Right lobe of liver (tissue), 6 donors: ENCODE measurements around the gene DNLZ. TPM values are rescaled to one million over a fixed set of nuclear protein-coding genes. Genes with fewer than 3 reads are reported as not detected.

Source experiments
- ATAC-seq, 4 donors: fragments of 200-7000 bp; cut with Tn5 transposase; one replicate each; pipeline ENCODE4 v1.9.1; 2020; ENCODE audit warnings: mild to moderate bottlenecking in 4 of 4, moderate library complexity in 4 of 4
- DNase-seq, 3 donors: peaks; one replicate each; pipeline ENCODE4 v3.0.0-alpha.2; 2020
- H3K27ac ChIP-seq, 3 donors: fragments of 200-600 bp; one replicate each; pipeline ENCODE4 v1.8.0; 2022
- H3K27me3 ChIP-seq, 2 donors: fragments of 200-600 bp; one replicate each; pipeline ENCODE4 v1.8.0; 2022
- H3K36me3 ChIP-seq, 4 donors: fragments of 200-600 bp; sonication (generic) in 1 of 4; one replicate each; pipeline versions ENCODE4 v1.5.1 to v1.8.0; 2017 to 2022; ENCODE audit warnings: control low read depth in 1 of 4
- H3K4me1 ChIP-seq, 4 donors: fragments of 200-600 bp; sonication (generic) in 1 of 4; one replicate each; pipeline versions ENCODE4 v1.5.1 to v1.8.0; 2017 to 2022; ENCODE audit warnings: control low read depth in 1 of 4
- H3K4me3 ChIP-seq, 3 donors: fragments of 200-600 bp; one replicate each; pipeline ENCODE4 v1.8.0; 2022
- H3K9me3 ChIP-seq, 4 donors: fragments of 200-600 bp; sonication (generic) in 1 of 4; one replicate each; pipeline versions ENCODE4 v1.5.1 to v1.8.0; 2017 to 2022; ENCODE audit warnings: control low read depth in 1 of 4
- POLR2A ChIP-seq: fragments of 450-650 bp; IDR thresholded peaks from one replicate; pipeline ENCODE4 v1.6.1; 2017; ENCODE audit warnings: antibody characterized with exemption, mild to moderate bottlenecking
- WGBS: methylation state at CpG from one replicate; pipeline ENCODE4 v1.1.6; 2018; ENCODE audit warnings: low coverage, low lambda C conversion rate; ENCODE audit not compliant: insufficient coverage; ENCODE audit errors: missing lambda C conversion rate; 5-methylcytosine and 5-hydroxymethylcytosine counted together
- intact Hi-C, 2 donors: fragments of 100-400 bp; cut with DNase I; formaldehyde crosslinking; loops; one replicate each; pipeline versions ENCODE4 v1.11.2 to v1.14.1; 2022
- total RNA-seq, 6 experiments: library from RNA; depleted of rRNA in 2 of 6; stranded (reverse); fragments of >200 nt in 2 of 6; fragmentation: NEBNext Ultra II Directional in 3 of 6; extraction: Animal tissue kit (Norgen Biotek cat#: 25700) in 3 of 6; gene quantifications; one replicate each; pipeline versions ENCODE4 v1.1.0 to v1.2.4, GENCODE V29; 2016 to 2023
- TF ChIP-seq, protein P1 (sequence below), 4 donors: fragments of 200-600 bp in 3 of 4; fragments of 450-650 bp in 1 of 4; IDR thresholded peaks; one replicate each; pipeline versions ENCODE4 v1.5.1 to v1.8.0; 2016 to 2022; ENCODE audit warnings: antibody characterized with exemption in 4 of 4, mild to moderate bottlenecking in 2 of 4
- donor health status: DM: no; HTN: yes; CAD: no.
- donor health status: DM: no; HTN: no; CAD: no.
- donor health status: DM: no; HTN: no; CAD: no.
- donor health status: DM: no; HTN: yes; CAD: no.
- donor health status: DM: no; HTN: yes; CAD: no.

DNLZ gene
- total RNA-seq, 6 experiments from 2014 or later = 5.0 to 26.0 (median 10.4) TPM

DNA sequence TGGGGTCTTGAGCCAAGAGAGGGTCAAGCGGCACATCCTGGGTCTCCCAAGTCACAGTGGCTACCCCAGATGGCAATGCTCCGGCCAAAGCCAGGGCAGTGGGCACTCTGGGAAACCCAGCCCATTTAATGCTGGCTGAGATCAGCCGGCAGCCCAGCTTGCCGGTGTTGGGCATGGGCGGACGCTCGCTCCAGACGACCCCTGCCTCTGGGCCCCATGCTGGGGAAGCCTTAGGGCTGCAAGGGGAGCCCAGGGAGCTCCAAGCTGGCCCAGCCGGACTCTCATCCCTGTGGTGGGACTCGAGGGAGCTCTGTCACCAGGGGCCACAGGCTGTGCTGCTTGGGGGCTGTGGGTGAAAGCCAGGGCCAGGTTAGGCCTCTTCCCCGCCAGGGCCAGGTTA, 15.9 kb upstream of the DNLZ start:
- DNase-seq = no peak

GRCh38 chr9:136379003-136379287, 15.4 kb upstream of the DNLZ start:
- no peak for DNase-seq
- no peaks in the 10 kb centered on the region for H3K9me3 ChIP-seq
- no CpG with 5 or more reads among the region's 18 CpGs for WGBS

More for the DNA sequence above, 15.9 kb upstream of the DNLZ start:
- Histone ChIP-seq H3K27ac (no peak overlapping the region), H3K36me3 (peaks cover 0 to 35% (median 9%) of the 10 kb centered on the region in 4 donors), H3K4me1 (peaks cover 0 to 14% (median 0%) of the 10 kb centered on the region in 4 donors), H3K4me3 (no peak overlapping the region), H3K9me3 (no peaks in the 10 kb centered on the region), H3K27me3 (no peaks in the 10 kb centered on the region)
- intact Hi-C loops = no loop called here
- ATAC-seq = no peak
- TF ChIP-seq, protein P1, sequence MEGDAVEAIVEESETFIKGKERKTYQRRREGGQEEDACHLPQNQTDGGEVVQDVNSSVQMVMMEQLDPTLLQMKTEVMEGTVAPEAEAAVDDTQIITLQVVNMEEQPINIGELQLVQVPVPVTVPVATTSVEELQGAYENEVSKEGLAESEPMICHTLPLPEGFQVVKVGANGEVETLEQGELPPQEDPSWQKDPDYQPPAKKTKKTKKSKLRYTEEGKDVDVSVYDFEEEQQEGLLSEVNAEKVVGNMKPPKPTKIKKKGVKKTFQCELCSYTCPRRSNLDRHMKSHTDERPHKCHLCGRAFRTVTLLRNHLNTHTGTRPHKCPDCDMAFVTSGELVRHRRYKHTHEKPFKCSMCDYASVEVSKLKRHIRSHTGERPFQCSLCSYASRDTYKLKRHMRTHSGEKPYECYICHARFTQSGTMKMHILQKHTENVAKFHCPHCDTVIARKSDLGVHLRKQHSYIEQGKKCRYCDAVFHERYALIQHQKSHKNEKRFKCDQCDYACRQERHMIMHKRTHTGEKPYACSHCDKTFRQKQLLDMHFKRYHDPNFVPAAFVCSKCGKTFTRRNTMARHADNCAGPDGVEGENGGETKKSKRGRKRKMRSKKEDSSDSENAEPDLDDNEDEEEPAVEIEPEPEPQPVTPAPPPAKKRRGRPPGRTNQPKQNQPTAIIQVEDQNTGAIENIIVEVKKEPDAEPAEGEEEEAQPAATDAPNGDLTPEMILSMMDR (IDR thresholded peaks at IDR 0.05) = no peak
- TF ChIP-seq POLR2A = no peak
- WGBS = no CpG with 5 or more reads among the region's 11 CpGs

DNA sequence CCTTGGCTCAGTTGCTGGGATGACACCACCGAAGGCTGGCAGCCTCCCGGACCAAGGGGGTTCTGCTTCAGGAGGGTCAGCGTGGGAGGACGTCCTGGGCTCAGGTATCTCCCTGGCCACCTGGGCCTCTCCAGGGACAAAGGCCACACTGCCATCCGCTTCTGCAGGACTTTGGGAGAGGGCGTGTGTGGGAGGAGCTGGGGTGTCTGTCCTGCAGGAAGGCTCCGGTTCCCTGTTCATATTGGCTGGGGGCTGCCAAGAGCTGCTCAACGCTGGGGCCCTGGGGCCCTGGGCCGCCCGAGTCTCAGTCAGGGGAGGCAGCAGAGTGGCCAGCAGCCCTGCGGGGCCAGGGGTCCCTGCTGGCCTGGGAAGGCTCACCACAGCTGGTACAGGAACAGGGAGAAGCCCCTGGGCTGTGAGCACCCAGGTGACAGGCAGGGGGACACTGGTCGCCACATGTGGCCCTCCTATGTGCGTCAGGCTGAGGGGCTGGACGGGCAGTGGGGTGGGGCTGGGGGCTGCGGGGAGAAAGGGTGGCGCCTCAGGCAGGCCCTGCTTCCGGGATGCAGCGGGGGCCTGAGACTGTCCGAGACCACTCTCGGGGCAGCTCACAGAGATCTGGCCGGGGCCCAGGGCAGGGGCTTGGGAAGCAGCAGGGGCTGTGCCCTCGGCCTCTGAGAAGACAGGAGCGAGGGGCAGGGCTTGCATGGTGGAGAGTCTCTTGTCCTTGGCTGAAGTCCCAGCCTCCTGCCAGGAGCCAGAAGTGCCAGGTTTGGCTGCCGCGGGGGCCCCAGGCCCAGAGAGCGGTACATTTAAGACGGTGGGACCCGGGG, 14.8 kb upstream of the DNLZ start:
- Histone ChIP-seq H3K36me3 (peaks cover 0 to 28% (median 8%) of the 10 kb centered on the region in 4 donors), H3K9me3 (no peaks in the 10 kb centered on the region), H3K4me1 (peaks cover 0 to 15% (median 0%) of the 10 kb centered on the region in 4 donors), H3K27ac (no peak overlapping the region), H3K4me3 (no peak overlapping the region), H3K27me3 (no peaks in the 10 kb centered on the region)
- DNase-seq = peak in 1 of 3 donors; percentile 68
- peak in 3 of 4 donors; percentile 8 to 67 (median 50) for ATAC-seq
- 38% methylated on average over 8 of the region's 28 CpGs for WGBS
- no peak for TF ChIP-seq POLR2A
- TF ChIP-seq, protein P1 (IDR thresholded peaks at IDR 0.05) = no peak
- intact Hi-C loops = no loop called here

More at GRCh38 chr9:136379003-136379287, 15.4 kb upstream of the DNLZ start:
- intact Hi-C loops = no loop called here
- H3K27ac ChIP-seq = no peak overlapping the region
- peaks cover 0 to 14% (median 0%) of the 10 kb centered on the region in 4 donors for H3K4me1 ChIP-seq
- ATAC-seq = no peak
- H3K4me3 ChIP-seq = no peak overlapping the region
- H3K27me3 ChIP-seq = no peaks in the 10 kb centered on the region
- TF ChIP-seq POLR2A = no peak
- TF ChIP-seq, protein P1 (IDR thresholded peaks at IDR 0.05) = no peak
- H3K36me3 ChIP-seq = peaks cover 0 to 30% (median 8%) of the 10 kb centered on the region in 4 donors

DNA sequence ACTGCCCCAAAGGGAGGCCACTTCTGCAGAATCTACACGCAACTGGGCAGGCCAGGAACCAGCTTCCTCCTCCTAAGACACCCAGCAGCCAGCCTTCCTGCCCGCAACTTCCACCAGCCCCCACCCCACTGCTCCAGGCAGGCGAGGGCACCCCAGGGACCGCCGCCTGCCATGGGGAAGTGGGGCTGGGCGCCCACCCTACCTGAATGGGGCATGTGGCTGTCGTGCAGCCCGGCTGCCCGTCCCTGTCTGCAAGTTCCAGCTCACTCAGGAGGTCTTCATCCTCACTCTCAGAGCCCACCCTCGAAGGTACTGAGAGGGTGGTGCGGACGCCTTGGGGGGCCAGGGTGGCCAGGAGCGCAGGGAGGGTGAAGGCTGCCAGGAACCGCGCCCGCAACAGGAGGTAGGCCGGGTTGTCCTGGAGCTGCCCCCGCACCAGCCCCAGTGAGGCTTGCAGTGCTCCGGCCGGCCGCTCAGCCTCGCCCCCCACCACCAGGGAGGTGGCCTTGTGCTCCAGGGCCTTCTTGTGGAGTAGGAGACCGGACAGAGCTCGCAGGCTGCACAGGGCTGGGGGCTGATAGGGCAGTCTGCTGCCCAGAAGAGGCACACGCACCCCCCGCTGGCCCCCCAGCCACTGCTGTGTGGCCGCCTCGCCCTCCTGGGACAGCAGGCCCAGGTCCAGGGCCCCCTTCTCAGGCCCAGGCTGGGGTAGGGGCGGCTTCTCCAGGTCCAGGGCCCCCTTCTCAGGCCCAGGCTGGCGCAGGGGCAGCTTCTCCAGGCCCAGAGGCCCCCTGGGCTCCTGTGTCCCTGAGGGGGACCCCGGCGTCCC, 14.0 kb upstream of the DNLZ start:
- H3K9me3 ChIP-seq = no peaks in the 10 kb centered on the region
- no peak overlapping the region for H3K27ac ChIP-seq
- no peak for ATAC-seq
- peaks cover 0 to 20% (median 5%) of the 10 kb centered on the region in 4 donors for H3K36me3 ChIP-seq
- WGBS = 92% methylated on average over 6 of the region's 32 CpGs
- no peak for DNase-seq
- no peak for TF ChIP-seq POLR2A
- TF ChIP-seq, protein P1 (IDR thresholded peaks at IDR 0.05) = no peak
- H3K4me3 ChIP-seq = no peak overlapping the region
- no peaks in the 10 kb centered on the region for H3K27me3 ChIP-seq
- intact Hi-C loops = no loop called here
- H3K4me1 ChIP-seq = peaks cover 0 to 24% (median 0%) of the 10 kb centered on the region in 4 donors
